A673 (cell line): ENCODE measurements around the gene DOCK4.

Experiments used
- CTCF ChIP-seq: fragments of 300-800, 200-600 bp; sonication (generic); conservative IDR thresholded peaks from 2 replicates; pipeline ENCODE4 v1.5.1; 2017; ENCODE audit warnings: low read depth, mild to moderate bottlenecking, antibody characterized with exemption, low read length, moderate library complexity, mixed read lengths
- EZH2 ChIP-seq: fragments of 200-600 bp; sonication (generic); IDR thresholded peaks from 2 replicates; pipeline ENCODE4 v1.6.1; 2017; ENCODE audit warnings: borderline replicate concordance, low read depth, mild to moderate bottlenecking, mixed read lengths, antibody characterized with exemption, low read length; ENCODE audit not compliant: poor library complexity, severe bottlenecking

GRCh38 chr7:111954474-111955381, 251.5 kb downstream of the DOCK4 start:
- no peak for TF ChIP-seq CTCF
- no peak for TF ChIP-seq EZH2
